GM21360 (cell line): ENCODE data around the gene WBP11.
A peak's percentile ranks its signal among the peaks of the same experiment; 100 is the strongest.

Experiments
- ATAC-seq: cut with Tn5 transposase; IDR thresholded peaks from one replicate; pipeline ENCODE4 v1.9.1; 2021; ENCODE audit warnings: mild to moderate bottlenecking, moderate library complexity; ENCODE audit not compliant: unreplicated experiment

The WBP11 gene

DNA sequence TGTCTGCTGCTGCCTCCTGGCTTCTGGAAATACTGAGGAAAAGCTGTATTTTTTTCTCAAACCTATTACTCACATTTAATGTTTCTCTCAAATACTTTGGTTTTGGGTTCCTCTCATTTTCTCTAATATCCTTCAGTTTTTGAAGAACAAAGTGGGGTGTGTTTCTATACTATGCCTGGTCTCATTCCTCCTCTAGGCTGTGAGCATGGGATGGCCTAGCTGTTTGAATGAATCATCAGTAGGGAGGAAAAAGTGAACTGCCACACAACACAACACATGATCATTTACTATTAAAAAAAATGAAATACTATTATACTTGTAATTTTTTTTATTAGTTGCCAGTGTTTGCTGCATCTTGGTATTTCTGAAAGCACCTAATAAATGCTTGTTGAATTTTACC, 22.0 kb upstream of the WBP11 start:
- no peak for ATAC-seq

DNA sequence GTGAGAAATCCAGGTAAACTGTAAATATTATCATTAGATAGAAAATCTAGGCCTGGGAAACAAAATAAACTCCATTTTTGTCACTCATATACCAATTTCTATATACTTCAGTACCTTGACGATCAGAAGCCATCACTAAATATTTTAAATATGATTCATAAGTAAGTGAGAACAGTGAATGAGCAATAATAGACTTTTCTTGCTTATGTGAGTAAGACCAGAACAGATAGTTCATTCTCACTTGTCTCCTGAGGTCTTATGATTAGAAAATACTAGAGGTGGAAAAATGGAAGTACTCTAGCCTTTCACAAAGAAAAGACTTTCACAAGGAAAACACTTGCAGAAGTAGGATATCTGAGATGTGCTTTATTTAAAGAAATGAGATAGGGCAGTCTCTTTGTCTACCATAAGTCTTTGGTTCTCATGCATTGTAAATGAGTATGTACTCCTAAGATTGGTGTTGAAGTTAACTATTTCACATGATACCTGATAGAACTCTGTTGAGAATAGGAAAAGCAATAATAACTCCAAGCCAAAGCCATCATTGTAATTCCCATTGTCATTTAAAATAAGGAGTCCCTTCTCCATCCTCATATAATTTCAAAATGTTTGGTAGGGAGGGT, 20.8 kb upstream of the WBP11 start:
- no peak for ATAC-seq

DNA sequence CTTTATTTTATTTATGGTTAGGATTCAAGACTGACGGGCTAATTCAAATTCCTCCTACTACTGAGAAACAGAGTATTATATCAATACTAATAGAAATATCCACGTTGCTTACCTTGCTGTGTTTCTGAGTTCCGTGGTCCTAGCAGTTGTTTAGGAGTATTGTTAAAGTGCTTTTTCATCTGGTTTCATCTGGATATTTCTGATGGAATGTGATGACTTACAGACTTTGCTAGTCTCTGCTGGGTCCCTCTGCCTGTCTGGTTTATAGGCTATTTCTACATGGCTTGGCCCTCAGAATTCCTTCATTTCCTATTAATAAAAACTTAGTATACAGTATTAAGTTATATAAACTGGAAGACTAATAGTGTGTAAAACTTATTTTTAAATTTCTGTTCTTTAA, 10.7 kb upstream of the WBP11 start, which contains the start of gene SMCO3:
SMCO3 (minus strand) TSS at position 169 of the 400 bp plus-strand sequence. CDS start 7,502 bp downstream, outside the sequence.
- ATAC-seq, result no peak

DNA sequence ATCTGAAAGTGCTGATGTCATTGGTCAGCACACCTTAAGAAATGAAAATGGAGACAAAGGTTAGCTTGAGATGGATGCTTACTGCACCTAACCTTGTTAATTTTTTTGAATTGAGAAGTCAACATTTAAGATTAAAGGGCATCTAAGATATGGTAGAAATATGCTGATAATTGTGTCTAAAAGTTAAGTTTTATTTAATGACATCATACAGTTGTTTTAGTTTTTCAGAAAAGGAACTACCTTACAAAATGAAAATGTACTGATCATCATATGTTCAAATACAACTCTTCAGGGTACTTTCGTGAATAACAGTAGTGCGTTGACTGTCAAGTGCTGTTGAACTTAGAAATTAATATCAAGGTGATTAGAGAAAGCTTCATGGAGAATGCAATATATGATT, 8.2 kb upstream of the WBP11 start:
- ATAC-seq, result no peak

DNA sequence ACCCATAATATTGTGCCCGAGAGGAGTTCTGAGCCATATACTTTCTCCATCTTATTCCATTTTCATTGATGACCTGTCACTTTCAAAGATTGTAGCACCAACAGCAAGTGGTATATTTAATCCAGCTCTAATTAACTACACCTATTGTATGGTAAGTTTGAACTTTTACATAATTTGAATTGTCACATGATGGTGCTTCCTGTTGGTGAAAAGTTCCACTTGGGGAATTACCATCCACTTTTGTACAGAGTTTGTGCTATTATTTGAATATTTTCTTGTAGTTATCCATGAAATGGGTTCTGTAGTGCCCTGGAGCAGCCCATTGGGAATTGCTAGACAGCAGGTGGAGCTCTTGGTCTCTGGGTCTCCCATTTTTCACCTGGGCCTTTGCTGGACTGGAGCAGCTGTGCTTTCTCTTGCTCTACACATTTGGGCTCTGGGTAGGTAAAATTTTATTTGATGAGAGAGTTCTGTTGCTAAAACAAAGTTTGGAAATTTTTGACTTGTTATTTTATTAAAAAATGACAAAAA, 7.7 kb upstream of the WBP11 start:
- ATAC-seq, result no peak

DNA sequence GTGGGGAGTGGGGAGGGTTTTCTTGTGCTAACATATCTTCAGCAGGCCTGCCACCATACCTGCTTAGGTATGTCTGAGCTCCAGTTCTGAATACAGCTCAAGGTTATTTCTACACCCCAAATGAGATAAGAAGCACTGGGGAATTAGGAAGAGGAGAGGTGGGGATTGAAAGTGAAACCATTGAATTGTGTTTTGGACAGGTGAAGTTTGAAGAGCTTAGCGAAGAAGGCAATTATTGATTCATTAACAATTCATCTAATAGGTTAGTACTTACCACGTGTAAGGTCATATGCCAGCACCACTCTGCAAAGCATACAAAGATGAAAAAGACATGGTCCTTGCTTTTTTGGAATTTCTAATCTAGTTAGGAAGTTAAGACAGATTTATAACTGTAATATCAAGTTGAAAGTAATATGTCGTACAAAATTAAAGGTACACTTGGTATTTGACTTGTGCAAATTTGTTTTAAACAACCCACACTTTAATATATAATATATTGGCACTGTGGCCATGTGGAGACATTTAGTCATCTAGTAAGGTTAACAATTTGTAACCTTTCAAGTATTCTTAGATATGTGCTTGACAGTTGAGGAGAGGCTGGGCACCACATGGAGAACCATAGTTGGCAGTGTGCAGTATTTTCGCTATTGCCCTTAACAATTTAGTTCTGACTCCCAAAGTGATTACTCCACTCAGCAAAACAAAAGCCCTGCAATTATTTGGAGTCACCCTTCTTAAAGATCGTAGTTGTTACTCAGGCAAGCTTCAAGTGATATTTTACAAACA, 7.1 kb upstream of the WBP11 start:
- ATAC-seq, result no peak

DNA sequence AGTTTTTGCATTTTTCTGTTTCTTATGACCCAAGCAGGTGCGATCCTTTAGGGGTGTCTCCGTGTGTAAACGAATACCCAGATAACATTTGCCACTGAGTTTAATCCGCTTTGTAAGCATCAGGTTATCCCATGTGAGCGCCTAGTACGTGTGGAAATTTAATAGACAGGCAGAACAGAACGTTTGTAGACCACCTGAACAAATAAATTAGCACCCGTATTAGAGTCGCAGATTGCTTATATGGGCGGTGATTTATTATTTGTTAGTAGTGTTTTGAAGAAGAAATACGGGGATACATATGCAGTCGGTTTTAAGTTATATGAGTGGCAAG, 517 bp upstream of the WBP11 start:
- peak; percentile 15 for ATAC-seq

DNA sequence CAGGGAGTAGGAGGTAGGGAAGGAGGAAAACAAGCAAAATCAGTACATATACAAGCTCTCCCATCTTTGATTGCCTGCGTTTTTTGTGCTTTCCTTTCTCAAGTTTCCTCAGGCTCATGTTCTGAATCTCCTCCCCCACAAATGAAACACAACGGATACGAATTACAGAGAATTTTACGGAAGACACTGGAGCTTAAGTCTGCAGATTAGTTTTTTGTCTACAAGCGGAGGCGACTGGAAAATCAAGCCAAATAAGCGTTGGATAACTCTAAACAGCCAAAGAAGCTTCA, 612 bp downstream of the WBP11 start:
- ATAC-seq, result no peak

DNA sequence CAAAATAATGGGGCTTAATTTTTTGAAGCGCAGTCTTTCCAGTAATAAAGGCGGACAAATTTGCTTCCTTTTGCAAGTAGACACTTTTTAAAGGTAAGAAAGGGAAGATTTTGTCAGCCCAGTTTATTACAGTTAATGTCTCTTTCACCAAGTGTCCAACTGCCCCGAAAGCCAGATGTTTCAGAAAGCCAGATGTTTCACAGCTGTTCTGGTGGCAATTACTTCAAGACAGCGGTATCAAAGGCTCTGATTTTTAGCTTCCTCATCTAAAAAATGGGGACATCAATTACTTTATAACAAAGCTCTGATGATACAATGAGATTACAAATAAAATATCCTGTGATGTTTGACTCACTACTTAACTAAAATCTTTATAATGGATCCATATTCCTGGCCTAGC, 1.0 kb downstream of the WBP11 start:
- ATAC-seq, result no peak

DNA sequence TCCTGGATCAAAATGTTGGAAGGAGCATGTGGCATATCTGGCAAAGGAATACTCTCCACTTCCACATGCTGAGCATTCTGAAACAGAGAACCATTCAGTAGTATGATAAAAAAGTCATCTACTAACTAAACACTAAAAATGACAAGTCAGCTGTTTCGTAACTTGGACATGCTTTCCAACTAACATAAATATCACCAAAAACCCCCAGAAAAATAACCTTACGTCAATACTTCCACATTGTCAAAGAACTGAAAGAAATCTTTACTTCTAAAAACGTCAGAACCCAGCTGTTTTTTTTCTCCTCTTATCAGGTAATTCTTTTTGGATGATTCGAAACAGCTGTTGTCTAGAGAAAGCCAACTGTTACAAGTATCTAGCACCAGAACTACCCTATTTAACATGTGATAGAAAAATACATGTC, 8.2 kb downstream of the WBP11 start:
- ATAC-seq, result no peak

DNA sequence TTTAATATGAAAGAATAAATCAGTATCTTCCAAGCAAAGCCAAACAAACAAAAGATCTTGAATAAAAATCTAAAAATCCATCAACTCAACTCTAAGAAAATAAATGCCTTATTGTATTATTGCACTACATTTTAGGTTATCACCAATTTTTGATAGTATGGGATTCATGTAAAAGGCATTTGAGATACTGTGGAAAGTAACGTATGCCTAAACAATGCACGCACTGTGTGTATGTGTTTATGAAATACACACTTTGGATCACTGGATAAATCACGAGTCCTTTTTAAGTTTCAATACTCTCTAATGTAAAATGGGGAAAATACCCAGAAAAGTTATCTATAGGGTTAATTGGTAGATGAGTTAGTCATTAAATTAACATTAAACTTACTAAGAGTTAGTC, 17.7 kb downstream of the WBP11 start:
- ATAC-seq, result no peak

DNA sequence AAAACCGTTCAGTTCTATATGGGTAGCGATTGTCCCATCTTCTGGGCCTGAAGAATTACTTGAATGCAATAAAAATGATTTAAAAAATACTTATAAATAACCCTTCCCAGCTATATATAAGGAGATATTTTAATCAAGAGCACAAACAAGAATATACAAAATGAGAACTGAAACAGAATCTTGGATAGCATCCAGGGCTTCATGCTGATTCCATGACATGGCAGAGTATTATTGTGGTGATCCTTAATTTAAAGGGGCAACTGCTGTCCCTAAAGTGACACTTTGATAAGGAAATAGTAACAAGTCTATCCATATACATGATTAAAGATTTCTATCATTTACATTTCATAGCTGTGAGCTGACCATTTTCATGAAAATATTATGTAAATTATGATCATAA, 18.8 kb downstream of the WBP11 start:
- no peak for ATAC-seq

DNA sequence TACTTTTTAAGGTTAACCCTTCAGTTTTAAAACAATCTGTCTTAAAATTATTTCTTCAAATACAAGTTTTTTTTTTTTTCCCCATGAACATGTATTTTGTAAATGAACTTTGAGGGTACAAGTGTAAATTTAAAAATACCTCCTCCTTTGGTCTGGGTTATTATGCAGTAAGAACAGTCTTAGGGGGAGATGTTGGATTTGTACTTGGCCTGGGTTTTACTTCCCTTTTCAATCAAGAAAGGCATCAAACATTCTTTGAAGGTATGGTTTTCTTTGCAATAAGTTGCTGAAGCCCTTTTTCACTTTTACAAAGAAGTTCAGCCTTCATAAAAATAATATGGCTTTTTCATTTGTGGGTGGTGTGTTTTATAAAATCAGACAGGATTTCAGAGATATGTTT, 20.5 kb downstream of the WBP11 start:
- peak; percentile 60 for ATAC-seq

DNA sequence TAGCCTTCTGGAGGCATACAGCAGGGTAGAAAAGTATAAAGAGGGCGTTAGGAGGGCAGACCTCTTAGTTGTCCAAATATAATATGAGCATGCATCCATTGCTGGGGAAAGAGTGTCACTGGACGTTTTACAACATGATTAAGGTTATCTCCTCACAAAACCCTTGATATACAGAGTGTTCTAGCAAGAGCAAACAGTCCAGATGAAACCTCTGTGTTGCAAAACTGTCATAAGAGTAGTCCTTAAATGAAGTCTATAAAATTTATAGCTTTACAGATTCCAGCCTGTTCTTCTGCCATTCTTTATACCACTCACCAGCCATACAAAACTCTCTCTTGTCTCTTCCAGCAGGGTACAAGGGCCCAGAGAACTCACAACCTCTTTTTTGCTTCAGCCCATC, 21.7 kb downstream of the WBP11 start:
- no peak for ATAC-seq

DNA sequence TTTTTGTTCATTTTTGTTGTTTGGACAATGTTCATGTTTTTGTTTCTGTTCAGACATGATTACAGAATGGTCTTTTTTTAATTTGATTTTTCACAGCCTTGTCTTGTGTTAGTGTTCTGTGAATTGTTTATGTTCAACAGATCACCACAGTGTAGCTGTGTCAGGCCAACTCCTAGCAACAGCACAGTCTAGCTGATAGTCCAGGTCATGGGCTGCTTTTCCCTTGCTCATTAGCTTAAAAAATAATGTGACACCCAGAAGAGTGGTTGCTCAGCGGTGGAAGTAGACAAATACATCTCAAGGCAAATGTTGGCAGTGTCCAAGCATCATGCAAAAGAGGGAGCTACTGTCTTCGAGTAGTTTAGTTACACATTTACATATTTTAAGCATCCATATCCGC, 22.4 kb downstream of the WBP11 start:
- ATAC-seq, result no peak

DNA sequence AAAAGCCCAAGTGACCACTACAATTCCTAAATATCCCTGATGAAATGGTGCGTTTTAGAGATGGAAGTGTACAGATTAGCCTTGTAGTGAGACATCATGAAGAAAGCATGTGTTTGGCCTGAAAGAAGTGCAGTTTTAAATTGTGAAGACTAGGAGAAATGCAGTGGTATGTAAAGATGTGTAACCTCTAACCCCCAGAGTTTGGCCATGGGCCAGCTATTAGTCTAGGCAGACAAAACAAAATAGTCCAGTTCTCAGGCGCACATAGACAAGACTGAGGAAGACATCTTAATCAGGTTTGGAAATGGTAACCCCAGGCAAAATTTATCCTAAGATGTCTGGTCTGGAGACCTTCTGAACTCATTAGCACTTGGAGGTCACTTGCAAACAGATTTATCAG, 23.4 kb downstream of the WBP11 start:
- no peak for ATAC-seq

DNA sequence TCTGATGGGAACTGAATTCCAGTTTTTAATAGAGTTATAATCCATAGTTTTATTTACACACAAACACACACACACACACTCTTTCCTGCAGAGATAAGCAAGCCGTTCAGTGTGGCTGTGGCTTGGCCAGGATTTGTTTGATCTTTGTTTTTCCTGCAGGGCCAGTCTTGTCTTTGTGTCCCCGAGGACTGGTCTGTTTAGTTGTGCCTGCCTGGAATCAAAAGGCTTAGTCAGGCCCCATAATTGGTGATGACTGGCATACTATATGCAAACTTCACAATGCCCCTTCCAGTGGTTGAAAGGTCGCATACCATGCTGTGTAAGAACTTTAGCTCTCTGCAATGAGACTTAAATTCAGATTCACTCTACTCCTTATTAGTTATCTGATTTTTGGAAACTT, 26.0 kb downstream of the WBP11 start:
- ATAC-seq, result no peak

DNA sequence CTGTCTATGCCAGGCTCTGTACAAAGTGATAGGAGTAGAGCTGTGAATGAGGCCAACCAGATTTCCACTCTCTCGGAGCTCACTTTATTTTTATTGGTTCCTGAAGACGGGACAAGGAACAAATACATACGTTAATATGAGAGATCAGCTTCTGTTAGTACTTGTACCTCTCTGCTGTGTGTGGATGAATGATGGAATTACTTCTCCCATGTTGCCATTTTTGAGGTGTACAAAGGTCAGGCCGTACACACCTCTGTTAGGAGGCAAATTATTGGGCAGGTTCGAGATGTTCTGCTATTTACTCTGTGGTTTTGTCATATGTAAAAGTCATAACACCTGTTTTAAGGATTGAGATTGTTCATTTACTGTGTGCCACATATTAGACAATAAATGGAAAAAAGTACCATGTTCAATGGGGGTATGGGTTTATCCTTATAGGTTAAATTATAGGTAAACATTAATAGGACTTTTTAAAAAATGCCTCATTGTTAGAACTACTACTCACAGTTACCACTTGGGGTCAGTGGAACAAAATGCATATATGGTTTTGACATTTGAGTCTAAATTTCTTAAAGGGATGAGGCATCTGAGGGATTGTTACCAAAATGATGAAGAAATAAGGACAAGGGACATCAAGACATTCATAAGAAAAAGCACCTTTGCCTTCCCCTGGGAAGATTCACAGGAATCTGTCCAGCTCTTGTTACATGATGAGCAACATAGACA, 26.9 kb downstream of the WBP11 start:
- ATAC-seq, result no peak

DNA sequence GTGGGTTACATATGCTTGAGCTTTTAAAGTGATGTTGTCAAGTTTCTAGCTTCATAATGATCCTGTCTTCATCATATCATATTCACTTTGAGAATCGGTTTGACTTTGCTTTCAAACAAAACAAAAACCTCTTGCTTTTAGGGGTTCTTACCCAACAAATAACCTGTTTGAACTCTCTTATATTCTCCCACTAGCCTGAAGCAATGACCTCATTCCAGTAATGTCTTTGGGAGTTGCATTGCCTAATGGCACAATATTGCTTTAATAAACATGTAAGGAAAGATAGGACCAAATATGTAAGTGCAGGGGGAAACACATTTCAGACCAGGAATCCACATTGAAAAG, 27.7 kb downstream of the WBP11 start:
- no peak for ATAC-seq

DNA sequence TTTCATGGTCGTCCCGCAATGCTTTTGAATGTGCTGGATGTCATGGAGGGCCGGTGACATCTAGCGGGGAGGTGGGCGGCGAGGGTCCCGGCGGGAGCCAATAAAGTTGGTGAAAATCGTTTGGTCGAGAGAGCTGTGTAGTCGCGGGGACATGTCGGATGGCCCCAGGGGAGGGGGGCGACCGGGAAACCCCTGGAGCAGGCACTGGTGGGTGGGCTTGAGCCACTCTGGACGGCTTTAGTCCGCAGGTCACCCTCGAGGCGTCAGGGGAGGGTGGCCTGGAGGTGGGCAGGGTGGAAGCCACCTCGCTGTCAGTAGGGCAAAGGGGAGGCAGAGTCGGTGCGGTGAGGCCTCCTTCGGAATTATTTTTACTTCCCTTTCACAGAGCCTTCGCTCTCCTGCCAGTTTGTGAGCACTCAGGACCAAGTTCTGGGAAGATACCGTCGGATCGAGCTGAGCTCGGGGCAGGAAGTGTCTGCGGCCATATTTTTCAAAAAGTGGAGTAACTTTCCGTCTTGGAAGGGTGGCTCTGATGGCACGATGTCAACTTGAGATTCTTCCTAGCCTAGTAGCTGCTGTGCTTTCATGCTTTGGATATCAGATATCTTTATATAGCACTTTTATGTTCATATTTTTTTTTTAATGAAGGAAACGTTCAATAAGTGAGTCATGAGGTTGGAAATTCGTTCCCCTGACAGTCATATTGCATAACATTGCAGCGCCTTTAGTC, 28.2 kb downstream of the WBP11 start:
- no peak for ATAC-seq

DNA sequence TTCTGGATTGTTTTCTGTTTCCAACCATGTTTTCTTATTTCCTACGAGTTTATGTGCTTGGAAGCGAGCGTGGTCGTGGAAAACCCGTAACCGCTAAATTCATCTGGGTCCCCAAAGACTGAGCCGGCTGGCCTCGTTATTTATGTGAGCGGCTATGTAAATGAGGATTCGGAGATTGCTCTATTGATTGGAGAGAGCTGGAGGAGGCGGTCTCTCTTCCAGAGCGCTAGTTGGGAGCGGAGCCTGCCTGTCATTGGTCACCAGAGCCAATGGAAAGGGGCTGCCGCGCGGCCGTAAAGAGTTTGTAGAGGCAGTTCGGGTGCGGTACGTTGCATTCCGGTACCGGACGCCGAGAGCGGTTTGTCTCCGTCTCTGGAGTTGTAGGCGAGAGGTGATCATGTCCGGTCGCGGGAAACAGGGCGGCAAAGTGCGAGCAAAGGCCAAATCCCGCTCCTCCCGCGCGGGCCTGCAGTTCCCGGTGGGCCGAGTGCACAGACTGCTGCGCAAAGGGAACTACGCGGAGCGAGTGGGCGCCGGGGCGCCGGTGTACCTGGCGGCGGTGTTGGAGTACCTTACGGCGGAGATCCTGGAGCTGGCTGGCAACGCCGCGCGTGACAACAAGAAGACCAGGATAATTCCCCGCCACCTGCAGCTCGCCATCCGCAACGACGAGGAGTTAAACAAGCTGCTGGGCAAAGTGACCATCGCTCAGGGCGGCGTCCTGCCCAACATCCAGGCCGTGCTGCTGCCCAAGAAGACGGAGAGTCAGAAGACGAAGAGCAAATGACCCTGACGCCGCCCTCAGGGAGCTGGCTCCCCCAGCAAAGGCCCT, 29.0 kb downstream of the WBP11 start:
- ATAC-seq, result peak; percentile 56
